VCaP (cell line): Measurements from ENCODE around the gene ADGRB3.

Experiments
- H3K27ac ChIP-seq: fragments of 450-650 bp; 2 replicates; pipeline ENCODE4 v1.5.1; 2017
- TF ChIP-seq, protein P1 (sequence below): fragments of 450-650 bp; conservative IDR thresholded peaks from 2 replicates; pipeline ENCODE4 v1.5.1; 2017; ENCODE audit warnings: mild to moderate bottlenecking, moderate library complexity

ADGRB3 gene

DNA sequence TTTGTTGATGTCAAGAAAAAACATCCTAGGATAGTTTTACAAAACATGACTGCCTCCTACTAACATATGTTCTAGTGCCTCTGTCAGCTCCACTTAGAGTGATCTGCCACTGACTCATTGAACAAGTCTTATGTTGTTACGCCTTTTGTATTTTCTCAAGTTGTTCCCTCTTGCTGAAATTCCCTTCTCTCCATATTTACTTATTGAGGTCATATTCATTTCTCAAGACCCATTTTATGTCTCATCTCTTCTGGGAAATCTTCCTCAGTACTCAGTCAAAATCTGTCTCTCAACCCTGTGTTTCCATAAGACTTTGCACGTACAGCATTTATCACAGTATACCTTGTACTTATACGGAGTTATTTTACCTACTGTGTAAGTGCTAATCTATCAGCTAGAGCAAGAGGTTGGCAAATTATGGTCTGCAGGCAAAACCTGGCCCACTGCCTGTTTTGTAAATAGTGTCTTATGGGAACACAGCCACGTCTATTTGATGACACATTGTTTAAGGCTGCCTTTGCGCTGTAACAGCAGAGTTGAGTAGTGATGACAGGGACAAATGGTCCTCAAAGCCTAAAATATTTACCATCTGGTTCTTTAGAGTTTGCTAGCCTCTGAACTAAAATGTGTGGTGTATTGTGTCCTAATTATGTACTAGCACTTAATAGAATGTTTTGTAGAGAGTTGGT, 83.4 kb downstream of the ADGRB3 start:
- TF ChIP-seq, protein P1, sequence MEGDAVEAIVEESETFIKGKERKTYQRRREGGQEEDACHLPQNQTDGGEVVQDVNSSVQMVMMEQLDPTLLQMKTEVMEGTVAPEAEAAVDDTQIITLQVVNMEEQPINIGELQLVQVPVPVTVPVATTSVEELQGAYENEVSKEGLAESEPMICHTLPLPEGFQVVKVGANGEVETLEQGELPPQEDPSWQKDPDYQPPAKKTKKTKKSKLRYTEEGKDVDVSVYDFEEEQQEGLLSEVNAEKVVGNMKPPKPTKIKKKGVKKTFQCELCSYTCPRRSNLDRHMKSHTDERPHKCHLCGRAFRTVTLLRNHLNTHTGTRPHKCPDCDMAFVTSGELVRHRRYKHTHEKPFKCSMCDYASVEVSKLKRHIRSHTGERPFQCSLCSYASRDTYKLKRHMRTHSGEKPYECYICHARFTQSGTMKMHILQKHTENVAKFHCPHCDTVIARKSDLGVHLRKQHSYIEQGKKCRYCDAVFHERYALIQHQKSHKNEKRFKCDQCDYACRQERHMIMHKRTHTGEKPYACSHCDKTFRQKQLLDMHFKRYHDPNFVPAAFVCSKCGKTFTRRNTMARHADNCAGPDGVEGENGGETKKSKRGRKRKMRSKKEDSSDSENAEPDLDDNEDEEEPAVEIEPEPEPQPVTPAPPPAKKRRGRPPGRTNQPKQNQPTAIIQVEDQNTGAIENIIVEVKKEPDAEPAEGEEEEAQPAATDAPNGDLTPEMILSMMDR, result no peak
- no peak overlapping the region for H3K27ac ChIP-seq

DNA sequence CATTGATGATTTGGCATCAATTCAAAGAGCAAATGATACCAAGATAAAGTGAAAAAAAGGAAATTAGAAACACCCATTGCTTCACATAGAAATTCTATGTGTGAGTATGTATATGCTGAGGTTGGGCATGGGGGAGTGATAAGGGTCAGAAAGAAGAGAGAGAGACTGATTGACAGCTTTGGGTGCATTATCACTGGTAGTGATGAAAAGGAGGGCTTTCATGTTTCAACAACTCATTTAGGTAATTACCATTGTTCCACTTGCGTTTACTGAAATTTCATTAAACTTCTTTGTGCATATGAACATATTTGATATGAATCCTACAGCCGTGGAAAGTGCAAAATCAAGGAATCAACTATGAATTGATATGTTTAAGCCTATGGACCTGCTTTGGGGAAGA, 84.7 kb downstream of the ADGRB3 start:
- H3K27ac ChIP-seq, result no peak overlapping the region
- TF ChIP-seq, protein P1, result no peak

DNA sequence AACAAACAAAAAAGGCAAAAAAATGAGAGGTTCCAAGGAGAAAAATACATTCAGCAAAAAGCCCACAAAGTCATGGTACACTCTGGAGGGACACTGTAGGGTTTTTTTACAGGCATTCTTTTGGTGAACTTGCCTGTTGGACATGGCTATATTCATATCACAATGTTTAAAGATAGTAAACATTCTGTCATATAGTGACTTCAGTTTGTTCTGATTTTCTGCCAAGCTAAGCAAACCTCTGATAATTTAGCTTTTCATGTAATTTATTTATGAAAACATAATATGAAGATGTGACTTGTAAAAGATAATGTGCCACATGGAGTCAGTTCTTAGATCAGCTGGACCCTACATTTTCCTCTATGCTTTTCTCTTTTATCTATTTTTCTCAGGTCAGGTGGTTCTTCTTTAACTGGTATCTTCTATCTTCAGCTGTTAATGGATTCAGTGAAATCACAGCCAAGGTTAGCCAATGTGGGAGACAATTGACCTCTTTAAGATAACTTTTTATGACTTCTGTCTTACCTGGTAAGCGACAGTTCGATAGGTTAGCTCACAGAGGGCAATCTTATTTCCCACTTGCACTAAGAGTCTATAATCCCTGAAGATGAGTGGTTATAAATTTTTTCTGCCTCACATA, 87.9 kb downstream of the ADGRB3 start:
- H3K27ac ChIP-seq, result no peak overlapping the region
- TF ChIP-seq, protein P1, result no peak

DNA sequence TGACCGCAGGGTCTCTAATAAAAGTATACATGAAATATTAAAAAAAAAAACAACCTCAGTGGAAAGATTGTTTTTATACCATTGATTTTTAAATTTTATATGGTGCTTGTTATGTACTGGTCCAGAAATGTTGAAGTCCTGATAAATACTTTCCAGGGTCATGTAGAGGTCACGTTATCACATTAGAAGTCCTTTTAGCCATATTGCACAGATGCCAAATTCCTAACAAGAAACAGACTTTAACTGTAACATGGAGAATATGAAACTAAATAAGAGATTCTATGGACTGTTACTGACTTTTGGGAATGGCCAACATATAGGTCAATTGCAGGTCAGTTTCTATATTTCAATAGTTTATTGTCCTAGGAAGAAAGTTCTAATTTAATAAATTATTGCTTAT, 89.0 kb downstream of the ADGRB3 start:
- no peak overlapping the region for H3K27ac ChIP-seq
- TF ChIP-seq, protein P1, result no peak

- no peak overlapping the region for H3K27ac ChIP-seq
- TF ChIP-seq, protein P1, result no peak
Observed at GRCh38 chr6:68726337-68726736, 91.3 kb downstream of the ADGRB3 start.

- H3K27ac ChIP-seq, result no peak overlapping the region
- TF ChIP-seq, protein P1, result no peak
Observed at GRCh38 chr6:68726992-68727391, 91.9 kb downstream of the ADGRB3 start.

DNA sequence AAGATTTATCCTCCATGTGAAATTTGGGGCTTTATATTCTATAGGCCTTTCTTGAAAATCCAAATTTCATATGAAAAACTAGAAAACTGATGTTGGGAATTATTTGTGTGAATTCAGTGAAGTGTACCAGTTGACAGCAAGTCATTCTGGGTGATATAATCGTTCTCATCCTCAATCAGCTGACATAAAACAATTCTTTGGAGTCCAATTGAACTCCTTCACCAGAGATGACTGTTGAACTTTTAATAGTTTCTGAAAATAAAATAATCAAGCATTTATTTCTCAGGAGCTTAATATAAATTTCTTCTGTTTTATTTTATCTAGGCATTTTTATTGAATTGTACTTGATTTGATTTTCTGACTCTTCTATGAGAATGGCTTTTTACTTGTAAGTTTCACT, 92.6 kb downstream of the ADGRB3 start:
- TF ChIP-seq, protein P1, result no peak
- H3K27ac ChIP-seq, result no peak overlapping the region
